Lower leg skin (tissue), 3 donors: ENCODE results near the gene CCDC28B.

Experiments used
- CTCF ChIP-seq, 3 donors: fragments of 450-650 bp; IDR thresholded peaks; one replicate each; pipeline ENCODE4 v1.5.1; 2016; ENCODE audit warnings: antibody characterized with exemption in 3 of 3, mild to moderate bottlenecking in 3 of 3, moderate library complexity in 2 of 3
- POLR2A ChIP-seq, 2 donors: fragments of 450-650 bp; IDR thresholded peaks; one replicate each; pipeline ENCODE4 v1.6.1; 2016 to 2017; ENCODE audit warnings: antibody characterized with exemption in 2 of 2, mild to moderate bottlenecking in 1 of 2, moderate library complexity in 1 of 2

GRCh38 chr1:32239790-32240139, 39.4 kb downstream of the CCDC28B start:
- TF ChIP-seq CTCF (IDR thresholded peaks at IDR 0.05): no peak
- TF ChIP-seq POLR2A (IDR thresholded peaks at IDR 0.05): no peak
